HG02943 (cell line): ENCODE measurements around the gene NAT10.
"Not testable (repeated sequence)": the region's sequence is repeated elsewhere in the genome, so short reads cannot be mapped to it uniquely, and the experiment has no call there.

Experiments used
- ATAC-seq: cut with Tn5 transposase; IDR thresholded peaks from one replicate; pipeline ENCODE4 v1.9.1; 2021; ENCODE audit warnings: mild to moderate bottlenecking, low read depth, moderate library complexity; ENCODE audit not compliant: unreplicated experiment

The NAT10 gene

GRCh38 chr11:34165786-34166555 is 60.5 kb downstream of the NAT10 start:
- ATAC-seq: no peak

- ATAC-seq: no peak
Observed at GRCh38 chr11:34166806-34167740, 61.6 kb downstream of the NAT10 start.

GRCh38 chr11:34167961-34168360 is 62.5 kb downstream of the NAT10 start:
- no peak for ATAC-seq

GRCh38 chr11:34168642-34169420 is 63.4 kb downstream of the NAT10 start:
- ATAC-seq: no peak

GRCh38 chr11:34169686-34170085 is 64.3 kb downstream of the NAT10 start:
- no peak for ATAC-seq

- ATAC-seq: no peak
Observed at GRCh38 chr11:34173050-34173449, 67.6 kb downstream of the NAT10 start.

- ATAC-seq: peak; percentile 73
Observed at GRCh38 chr11:34174412-34175041, 69.1 kb downstream of the NAT10 start.

GRCh38 chr11:34175284-34176019 is 70.0 kb downstream of the NAT10 start:
- ATAC-seq: no peak

- ATAC-seq: no peak
Observed at GRCh38 chr11:34176751-34177209, 71.4 kb downstream of the NAT10 start.

GRCh38 chr11:34178209-34178821 is 72.9 kb downstream of the NAT10 start:
- no peak for ATAC-seq

- ATAC-seq: no peak
Observed at GRCh38 chr11:34179026-34179675, 73.7 kb downstream of the NAT10 start.

GRCh38 chr11:34180040-34180813 is 74.8 kb downstream of the NAT10 start:
- ATAC-seq: no peak

- not testable (repeated sequence) for ATAC-seq
Observed at GRCh38 chr11:34180814-34181165, 75.4 kb downstream of the NAT10 start.

- no peak for ATAC-seq
Observed at GRCh38 chr11:34181251-34181650, 75.8 kb downstream of the NAT10 start.

- ATAC-seq: no peak
Observed at GRCh38 chr11:34181856-34182405, 76.5 kb downstream of the NAT10 start.

- no peak for ATAC-seq
Observed at GRCh38 chr11:34182425-34182824, 77.0 kb downstream of the NAT10 start.

GRCh38 chr11:34182921-34183685 is 77.7 kb downstream of the NAT10 start:
- ATAC-seq: no peak
